Keratinocyte (primary cell): Measurements from ENCODE around the gene SENP7. TPM values are rescaled to one million over a fixed set of nuclear protein-coding genes. Genes with fewer than 3 reads are reported as not detected.

Source experiments
- DNase-seq: peaks from one replicate; pipeline ENCODE4 v3.0.0-alpha.2; 2011; ENCODE audit warnings: low read depth, missing footprints, low spot score
- FAIRE-seq: peaks from 2 replicates; lab custom pipeline; 2011; peaks lifted over from hg19 to GRCh38; lab: Jason Lieb, UNC
- H2AFZ ChIP-seq: 2 replicates; pipeline ENCODE4 v1.6.0; 2012; ENCODE audit warnings: low read length, control low read depth, inconsistent platforms; ENCODE audit not compliant: control insufficient read depth
- H3K27ac ChIP-seq: 2 replicates; pipeline ENCODE4 v1.5.1; 2011; ENCODE audit warnings: low read length; ENCODE audit not compliant: control insufficient read depth, insufficient read depth
- H3K27me3 ChIP-seq: 3 replicates; pipeline ENCODE4 v1.6.0; 2011; ENCODE audit warnings: low read length; ENCODE audit not compliant: control insufficient read depth, insufficient read depth; ENCODE audit errors: extremely low read depth
- H3K36me3 ChIP-seq, 2 experiments: 2 replicates in 1 of 2; 3 replicates in 1 of 2; pipeline ENCODE4 v1.5.1; 2011; ENCODE audit warnings: low read length in 2 of 2, mild to moderate bottlenecking in 1 of 2; ENCODE audit not compliant: control insufficient read depth in 2 of 2, insufficient read depth in 2 of 2; ENCODE audit errors: extremely low read depth in 1 of 2
- H3K4me1 ChIP-seq: 3 replicates; pipeline ENCODE4 v1.5.1; 2011; ENCODE audit warnings: low read length; ENCODE audit not compliant: control insufficient read depth, insufficient read depth; ENCODE audit errors: extremely low read depth
- H3K4me2 ChIP-seq: 3 replicates; pipeline ENCODE4 v1.6.0; 2011; ENCODE audit warnings: low read depth, low read length; ENCODE audit not compliant: control insufficient read depth, insufficient read depth; ENCODE audit errors: extremely low read depth
- H3K4me3 ChIP-seq, 3 experiments: fragments of 200-600 bp in 1 of 3; sonication (generic) in 1 of 3; 2 replicates in 2 of 3; 3 replicates in 1 of 3; pipeline ENCODE4 v1.5.1; 2011 to 2016; ENCODE audit warnings: low read length in 3 of 3, mild to moderate bottlenecking in 3 of 3, control low read depth in 2 of 3, inconsistent platforms in 1 of 3, low read depth in 1 of 3, mixed read lengths in 1 of 3, mixed run types in 1 of 3, moderate library complexity in 1 of 3; ENCODE audit not compliant: control insufficient read depth in 2 of 3, insufficient read depth in 2 of 3; ENCODE audit errors: extremely low read depth in 1 of 3
- H3K79me2 ChIP-seq: 2 replicates; pipeline ENCODE4 v1.6.0; 2012; ENCODE audit warnings: low read length; ENCODE audit not compliant: control insufficient read depth, insufficient read depth
- H3K9ac ChIP-seq: 3 replicates; pipeline ENCODE4 v1.6.0; 2011; ENCODE audit warnings: low read length; ENCODE audit not compliant: control insufficient read depth, insufficient read depth; ENCODE audit errors: extremely low read depth
- H3K9me1 ChIP-seq: 3 replicates; pipeline ENCODE4 v1.6.0; 2011; ENCODE audit warnings: low read length; ENCODE audit not compliant: control insufficient read depth, insufficient read depth; ENCODE audit errors: extremely low read depth
- H3K9me3 ChIP-seq: 2 replicates; pipeline ENCODE4 v1.5.1; 2012; ENCODE audit warnings: low read depth, low read length; ENCODE audit not compliant: control insufficient read depth
- H4K20me1 ChIP-seq: 3 replicates; pipeline ENCODE4 v1.6.0; 2011; ENCODE audit warnings: low read length; ENCODE audit not compliant: control insufficient read depth, insufficient read depth; ENCODE audit errors: extremely low read depth
- CTCF ChIP-seq, 3 experiments: IDR thresholded peaks in 1 of 3; conservative IDR thresholded peaks in 1 of 3; optimal IDR thresholded peaks in 1 of 3; 2 replicates in 2 of 3; 3 replicates in 1 of 3; pipeline versions ENCODE3 to v1.5.1; 2011; ENCODE audit warnings: low read length in 3 of 3, mild to moderate bottlenecking in 3 of 3, moderate library complexity in 2 of 3, control low read depth in 1 of 3, inconsistent platforms in 1 of 3; ENCODE audit not compliant: insufficient read depth in 2 of 3; ENCODE audit errors: extremely low read depth in 1 of 3
- EZH2 ChIP-seq: IDR thresholded peaks from one replicate; pipeline ENCODE4 v1.6.1; 2012; ENCODE audit warnings: inconsistent platforms, mild to moderate bottlenecking, low read length, moderate library complexity
- dilution Hi-C: fragments of 300-500 bp; cut with MboI; formaldehyde crosslinking; loops from one replicate; pipeline ENCODE4 v1.7.0; 2020; ENCODE audit warnings: low sequenced_read_pairs; ENCODE audit not compliant: extremely low pct_ligation_motif_present
- polyA plus RNA-seq, 5 experiments: library from polyadenylated mRNA; depleted of rRNA in 3 of 5; stranded (reverse) in 3 of 5; stranded (forward) in 1 of 5; unstranded in 1 of 5; fragments of >200 nt; gene quantifications; 1 replicate in 1 of 5; 2 replicates in 3 of 5; 3 replicates in 1 of 5; pipeline versions ENCODE4 v1.2.1 to v1.2.3, GENCODE V29; 2011 to 2012; ENCODE audit warnings: missing spikeins in 2 of 5, low read depth in 1 of 5, low replicate concordance in 1 of 5

SENP7 gene
- polyA plus RNA-seq, 1 donor (not counting 4 experiments of a cell fraction or from before 2014, with no cell fraction given), result 7.4 TPM

DNA sequence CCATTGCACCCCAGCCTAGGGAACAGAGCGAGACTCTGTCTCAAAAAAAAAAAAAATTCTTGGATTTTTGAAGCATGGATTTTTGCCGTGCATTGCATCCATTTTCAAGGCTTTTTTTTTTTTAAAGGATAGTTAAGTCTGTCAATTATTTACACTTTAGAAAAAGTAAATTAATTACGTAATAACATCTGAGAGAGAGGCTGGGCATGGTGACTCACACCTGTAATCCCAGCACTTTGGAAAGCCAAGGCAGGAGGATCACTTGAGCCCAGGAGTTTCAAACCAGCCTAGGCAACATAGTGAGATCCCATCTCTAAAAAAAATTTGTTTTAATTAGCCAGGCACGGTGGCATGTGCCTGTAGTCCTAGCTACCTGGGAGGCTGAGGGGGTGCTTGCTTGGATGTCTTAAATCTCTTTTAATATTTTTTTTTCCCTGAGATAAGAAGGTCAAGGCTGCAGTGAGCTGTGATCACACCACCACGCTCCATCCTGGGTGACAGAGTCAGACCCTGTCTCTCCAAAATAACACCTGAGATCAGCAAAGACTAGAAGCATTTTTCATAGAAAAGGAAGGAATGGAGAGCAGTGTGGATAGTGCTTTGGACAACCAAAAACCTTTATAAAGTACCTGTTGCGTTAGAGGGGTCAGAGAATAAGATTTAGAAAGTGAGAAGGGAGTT is 6.8 kb upstream of the SENP7 start:
- dilution Hi-C loops, result no loop called here
- no peak overlapping the region for H3K9ac ChIP-seq
- no peaks in the 10 kb centered on the region for H3K36me3 ChIP-seq
- no peaks in the 10 kb centered on the region for H3K79me2 ChIP-seq
- DNase-seq, result no peak
- peaks cover 20% of the 10 kb centered on the region for H3K4me1 ChIP-seq
- H4K20me1 ChIP-seq, result no peaks in the 10 kb centered on the region
- no peak for TF ChIP-seq CTCF (optimal IDR thresholded peaks at IDR 0.05 in 1 of 3, IDR thresholded peaks at IDR 0.05 in 1 of 3, conservative IDR thresholded peaks at IDR 0.05 in 1 of 3; ENCODE audit: extremely low read depth in 1 of 3, insufficient read depth in 2 of 3, low read length in 3 of 3)
- TF ChIP-seq EZH2, result no peak
- no peak overlapping the region for H3K4me2 ChIP-seq
- no peaks in the 10 kb centered on the region for H3K27me3 ChIP-seq
- no peaks in the 10 kb centered on the region for H3K9me3 ChIP-seq
- no peak overlapping the region for H2AFZ ChIP-seq
- no peaks in the 10 kb centered on the region for H3K9me1 ChIP-seq
- no peak overlapping the region for H3K4me3 ChIP-seq
- FAIRE-seq, result no peak
- no peak overlapping the region for H3K27ac ChIP-seq

GRCh38 chr3:101518421-101518871 is 5.4 kb upstream of the SENP7 start:
- H3K27me3 ChIP-seq, result no peaks in the 10 kb centered on the region
- H3K9ac ChIP-seq, result no peak overlapping the region

More at GRCh38 chr3:101518421-101518871, 5.4 kb upstream of the SENP7 start:
- no peaks in the 10 kb centered on the region for H3K36me3 ChIP-seq
- FAIRE-seq (peak; percentile 94), DNase-seq (no peak)
- peak overlapping the region; percentile 25 for H3K4me2 ChIP-seq
- dilution Hi-C loops, result no loop called here
- H3K79me2 ChIP-seq, result no peaks in the 10 kb centered on the region
- H4K20me1 ChIP-seq, result no peaks in the 10 kb centered on the region
- peak overlapping the region; percentile 27 for H3K27ac ChIP-seq
- no peak for TF ChIP-seq CTCF (optimal IDR thresholded peaks at IDR 0.05 in 1 of 3, IDR thresholded peaks at IDR 0.05 in 1 of 3, conservative IDR thresholded peaks at IDR 0.05 in 1 of 3; ENCODE audit: extremely low read depth in 1 of 3, insufficient read depth in 2 of 3, low read length in 3 of 3)
- TF ChIP-seq EZH2, result no peak
- peaks cover 24% of the 10 kb centered on the region for H3K4me1 ChIP-seq
- H3K9me3 ChIP-seq, result no peaks in the 10 kb centered on the region
- no peaks in the 10 kb centered on the region for H3K9me1 ChIP-seq
- peak overlapping the region; percentile 78 for H2AFZ ChIP-seq
- no peak overlapping the region for H3K4me3 ChIP-seq
